DND-41 (cell line): Measurements from ENCODE around the gene ZFPM1.

ENCODE experiments used
- ATAC-seq: fragments of 200-7000 bp; cut with Tn5 transposase; 3 replicates; pipeline ENCODE4 v1.9.1; 2021; ENCODE audit warnings: low read depth; ENCODE audit not compliant: insufficient read depth
- DNase-seq: peaks from one replicate; pipeline ENCODE4 v3.0.0-alpha.2; 2020
- H2AFZ ChIP-seq: 2 replicates; pipeline ENCODE4 v1.6.0; 2012; ENCODE audit warnings: low read depth, low read length
- H3K27ac ChIP-seq: 2 replicates; pipeline ENCODE4 v1.5.1; 2012; ENCODE audit warnings: low read length, inconsistent platforms
- H3K27me3 ChIP-seq: fragments of 200-600 bp; sonication (generic); 2 replicates; pipeline ENCODE4 v1.6.0; 2012; ENCODE audit warnings: low read length, mild to moderate bottlenecking, inconsistent platforms; ENCODE audit not compliant: insufficient read depth, poor library complexity
- H3K36me3 ChIP-seq: 2 replicates; pipeline ENCODE4 v1.5.1; 2012; ENCODE audit warnings: low read length, inconsistent platforms; ENCODE audit not compliant: insufficient read depth
- H3K4me1 ChIP-seq: 2 replicates; pipeline ENCODE4 v1.5.1; 2012; ENCODE audit warnings: mild to moderate bottlenecking, low read length; ENCODE audit not compliant: insufficient read depth
- H3K4me2 ChIP-seq: 2 replicates; pipeline ENCODE4 v1.6.0; 2012; ENCODE audit warnings: mild to moderate bottlenecking, moderate library complexity, low read length, inconsistent platforms; ENCODE audit not compliant: insufficient read depth
- H3K4me3 ChIP-seq, 2 experiments: fragments of 200-600 bp in 1 of 2; shearing (Covaris generic) in 1 of 2; 2 replicates each; pipeline ENCODE4 v1.5.1; 2012 to 2016; ENCODE audit warnings: inconsistent platforms in 2 of 2, low read length in 2 of 2, mild to moderate bottlenecking in 2 of 2, low read depth in 1 of 2, moderate library complexity in 1 of 2
- H3K79me2 ChIP-seq: 2 replicates; pipeline ENCODE4 v1.6.0; 2012; ENCODE audit warnings: low read length, inconsistent platforms; ENCODE audit not compliant: insufficient read depth
- H3K9ac ChIP-seq: 2 replicates; pipeline ENCODE4 v1.6.0; 2012; ENCODE audit warnings: low read depth, mild to moderate bottlenecking, inconsistent platforms, low read length, moderate library complexity
- H3K9me3 ChIP-seq: 2 replicates; pipeline ENCODE4 v1.5.1; 2012; ENCODE audit warnings: low read length, moderate library complexity, mild to moderate bottlenecking, inconsistent platforms; ENCODE audit not compliant: insufficient read depth, severe bottlenecking
- H4K20me1 ChIP-seq: 2 replicates; pipeline ENCODE4 v1.6.0; 2012; ENCODE audit warnings: low read length; ENCODE audit not compliant: insufficient read depth
- EZH2 ChIP-seq: IDR thresholded peaks from 3 replicates; pipeline ENCODE4 v1.6.1; 2012; ENCODE audit warnings: borderline replicate concordance, low read depth, mild to moderate bottlenecking, moderate library complexity, low read length, inconsistent platforms; ENCODE audit not compliant: severe bottlenecking
- TF ChIP-seq, protein P1 (sequence below): IDR thresholded peaks from 2 replicates; pipeline ENCODE4 v1.5.1; 2012; ENCODE audit warnings: borderline replicate concordance, low read length, moderate library complexity, mild to moderate bottlenecking; ENCODE audit not compliant: poor library complexity, severe bottlenecking; ENCODE audit errors: extremely low read depth

The ZFPM1 gene

DNA sequence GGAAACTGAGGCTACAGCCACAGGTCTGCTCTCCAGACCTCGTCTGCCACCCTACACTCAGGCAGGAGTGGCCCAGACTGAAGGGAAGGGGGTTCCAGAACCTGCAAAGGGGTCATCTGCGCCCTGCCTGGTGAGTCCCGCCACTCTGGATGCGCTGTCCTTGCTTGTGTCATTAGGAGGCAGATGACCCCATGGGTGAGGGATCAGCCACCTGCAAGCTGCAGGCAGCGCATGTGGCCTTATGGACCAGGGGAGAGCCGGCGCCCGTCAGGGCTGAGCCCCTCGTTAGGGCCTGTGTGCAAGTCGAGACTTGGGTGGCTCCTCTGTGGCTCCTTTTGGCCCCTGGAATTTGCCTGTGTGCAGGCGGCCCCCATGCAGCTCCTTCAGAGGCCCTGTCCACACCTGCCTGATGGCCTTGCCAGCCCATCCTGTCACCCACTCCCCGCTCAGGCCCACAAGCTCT is 5.7 kb downstream of the ZFPM1 start:
- no peak overlapping the region for H3K4me2 ChIP-seq
- peaks cover 94% of the 10 kb centered on the region for H4K20me1 ChIP-seq
- DNase-seq (no peak), ATAC-seq (no peak)
- no peaks in the 10 kb centered on the region for H3K9me3 ChIP-seq
- no peaks in the 10 kb centered on the region for H3K36me3 ChIP-seq
- no peak overlapping the region for H3K27ac ChIP-seq
- no peak overlapping the region for H3K4me3 ChIP-seq
- H3K27me3 ChIP-seq: peaks cover 29% of the 10 kb centered on the region
- H3K4me1 ChIP-seq: peaks cover 28% of the 10 kb centered on the region
- no peak overlapping the region for H2AFZ ChIP-seq
- TF ChIP-seq, protein P1, sequence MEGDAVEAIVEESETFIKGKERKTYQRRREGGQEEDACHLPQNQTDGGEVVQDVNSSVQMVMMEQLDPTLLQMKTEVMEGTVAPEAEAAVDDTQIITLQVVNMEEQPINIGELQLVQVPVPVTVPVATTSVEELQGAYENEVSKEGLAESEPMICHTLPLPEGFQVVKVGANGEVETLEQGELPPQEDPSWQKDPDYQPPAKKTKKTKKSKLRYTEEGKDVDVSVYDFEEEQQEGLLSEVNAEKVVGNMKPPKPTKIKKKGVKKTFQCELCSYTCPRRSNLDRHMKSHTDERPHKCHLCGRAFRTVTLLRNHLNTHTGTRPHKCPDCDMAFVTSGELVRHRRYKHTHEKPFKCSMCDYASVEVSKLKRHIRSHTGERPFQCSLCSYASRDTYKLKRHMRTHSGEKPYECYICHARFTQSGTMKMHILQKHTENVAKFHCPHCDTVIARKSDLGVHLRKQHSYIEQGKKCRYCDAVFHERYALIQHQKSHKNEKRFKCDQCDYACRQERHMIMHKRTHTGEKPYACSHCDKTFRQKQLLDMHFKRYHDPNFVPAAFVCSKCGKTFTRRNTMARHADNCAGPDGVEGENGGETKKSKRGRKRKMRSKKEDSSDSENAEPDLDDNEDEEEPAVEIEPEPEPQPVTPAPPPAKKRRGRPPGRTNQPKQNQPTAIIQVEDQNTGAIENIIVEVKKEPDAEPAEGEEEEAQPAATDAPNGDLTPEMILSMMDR: no peak
- TF ChIP-seq EZH2: no peak
- H3K9ac ChIP-seq: no peak overlapping the region
- no peaks in the 10 kb centered on the region for H3K79me2 ChIP-seq

DNA sequence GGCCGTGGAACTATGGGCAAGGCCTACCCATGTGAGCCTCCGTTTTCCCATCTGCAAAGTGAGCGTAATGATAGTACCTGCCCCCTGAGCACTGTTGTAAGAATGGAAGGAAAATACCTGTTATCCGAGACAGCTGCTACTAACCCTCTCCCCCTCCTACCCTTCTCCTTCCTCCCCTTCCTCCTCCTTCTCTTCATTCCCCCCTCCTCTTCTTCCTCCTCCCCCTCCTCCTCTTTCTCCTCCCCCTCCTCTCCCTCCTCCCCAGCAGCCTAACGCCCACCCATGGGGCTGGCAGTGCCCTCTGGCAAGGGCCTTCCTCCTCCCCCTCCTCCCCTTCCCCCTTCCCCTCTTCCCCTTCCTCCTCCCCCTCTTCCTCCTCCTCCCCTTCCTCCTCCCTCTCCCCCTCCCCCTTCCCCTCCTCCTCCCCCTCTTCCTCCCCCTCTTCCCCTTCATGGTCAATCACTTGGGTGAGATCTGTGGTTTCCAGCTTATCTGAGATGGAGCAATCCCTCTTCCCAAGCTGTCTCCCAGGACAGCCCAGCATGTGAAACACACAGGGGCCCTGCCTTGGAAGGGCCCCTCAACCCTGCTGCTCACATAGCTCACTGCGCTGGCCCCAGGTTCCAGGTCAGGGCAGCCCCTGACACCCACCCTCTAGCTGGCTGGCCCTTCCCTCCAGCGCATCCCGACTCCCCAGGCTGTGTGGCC is 6.4 kb downstream of the ZFPM1 start:
- Histone ChIP-seq H3K79me2 (no peaks in the 10 kb centered on the region), H3K4me3 (no peak overlapping the region), H3K4me1 (peaks cover 21% of the 10 kb centered on the region), H3K27me3 (peaks cover 22% of the 10 kb centered on the region), H3K36me3 (no peaks in the 10 kb centered on the region), H2AFZ (no peak overlapping the region), H3K4me2 (no peak overlapping the region), H3K9me3 (no peaks in the 10 kb centered on the region), H3K27ac (no peak overlapping the region), H3K9ac (no peak overlapping the region), H4K20me1 (peaks cover 94% of the 10 kb centered on the region)
- no peak for DNase-seq
- TF ChIP-seq, protein P1: no peak
- TF ChIP-seq EZH2: no peak
- no peak for ATAC-seq

DNA sequence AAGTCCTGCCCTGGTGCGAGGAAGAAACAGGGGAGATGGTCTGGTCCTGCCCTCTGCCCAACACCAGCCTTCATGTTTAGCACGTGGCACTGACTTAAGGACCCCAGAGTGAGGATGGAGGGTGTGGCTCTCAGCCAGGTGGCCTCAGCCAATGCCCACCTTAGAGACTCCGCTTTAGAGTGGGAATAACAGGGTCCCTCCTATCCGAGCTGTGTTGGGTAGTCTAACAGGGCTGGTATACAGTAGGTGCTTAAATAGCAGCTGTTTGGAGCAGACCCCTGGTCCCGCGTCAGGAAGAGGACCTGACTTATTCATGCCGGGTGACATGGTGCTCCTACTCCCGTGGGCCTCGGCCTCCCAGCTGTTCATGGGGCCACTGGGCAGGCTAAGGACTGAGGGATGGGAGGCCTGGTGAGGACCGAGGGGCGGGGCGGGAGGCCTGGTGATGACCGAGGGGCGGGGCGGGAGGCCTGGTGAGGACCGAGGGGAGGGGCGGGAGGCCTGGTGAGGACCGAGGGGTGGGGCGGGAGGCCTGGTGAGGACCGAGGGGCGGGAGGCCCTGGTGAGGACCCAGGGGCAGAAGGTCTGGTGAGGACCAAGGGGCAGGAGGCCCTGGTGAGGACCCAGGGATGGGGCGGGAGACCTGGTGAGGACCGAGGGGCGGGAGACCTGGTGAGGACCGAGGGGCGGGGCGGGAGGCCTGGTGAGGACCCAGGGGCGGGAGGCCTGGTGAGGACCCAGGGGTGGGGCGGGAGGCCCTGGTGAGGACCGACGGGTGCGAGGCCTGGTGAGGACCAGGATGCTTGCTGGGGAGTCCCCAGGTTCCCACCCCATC is 7.6 kb downstream of the ZFPM1 start:
- H3K36me3 ChIP-seq: no peaks in the 10 kb centered on the region
- H3K4me2 ChIP-seq: no peak overlapping the region
- H4K20me1 ChIP-seq: peaks cover 95% of the 10 kb centered on the region
- no peak overlapping the region for H3K4me3 ChIP-seq
- peaks cover 9% of the 10 kb centered on the region for H3K4me1 ChIP-seq
- DNase-seq (no peak), ATAC-seq (no peak)
- H3K9ac ChIP-seq: no peak overlapping the region
- H3K9me3 ChIP-seq: no peaks in the 10 kb centered on the region
- no peak overlapping the region for H2AFZ ChIP-seq
- no peak for TF ChIP-seq EZH2
- TF ChIP-seq, protein P1: no peak
- no peaks in the 10 kb centered on the region for H3K79me2 ChIP-seq
- H3K27ac ChIP-seq: no peak overlapping the region
- peaks cover 11% of the 10 kb centered on the region for H3K27me3 ChIP-seq
